Vagina (tissue), 2 donors: Measurements from ENCODE around the gene PNMA8B.

Experiments
- CTCF ChIP-seq, 3 experiments: fragments of 450-650 bp in 2 of 3; fragments of 200-600 bp in 1 of 3; sonication (generic) in 1 of 3; IDR thresholded peaks; one replicate each; pipeline ENCODE4 v1.5.1; 2017 to 2019; ENCODE audit warnings: antibody characterized with exemption in 3 of 3, mild to moderate bottlenecking in 2 of 3, moderate library complexity in 2 of 3
- POLR2A ChIP-seq, 2 donors: fragments of 450-650 bp; IDR thresholded peaks; one replicate each; pipeline ENCODE4 v1.6.1; 2017; ENCODE audit warnings: antibody characterized with exemption in 2 of 2, mild to moderate bottlenecking in 2 of 2, moderate library complexity in 2 of 2

GRCh38 chr19:46466536-46467196 is 29.0 kb downstream of the PNMA8B start:
- no peak for TF ChIP-seq CTCF (IDR thresholded peaks at IDR 0.05)
- no peak for TF ChIP-seq POLR2A (IDR thresholded peaks at IDR 0.05)
